D721Med (cell line): ENCODE results near the gene TTBK2.

Source experiments
- DNase-seq: peaks from one replicate; pipeline ENCODE4 v3.0.0; 2011; ENCODE audit warnings: low spot score; ENCODE audit not compliant: insufficient read length
- FAIRE-seq: peaks from 2 replicates; lab custom pipeline; 2011; peaks lifted over from hg19 to GRCh38; lab: Jason Lieb, UNC
- TF ChIP-seq, protein P1 (sequence below): IDR thresholded peaks from 2 replicates; pipeline ENCODE4 v1.5.1; 2012; ENCODE audit warnings: mild to moderate bottlenecking, control low read depth; ENCODE audit not compliant: insufficient read depth; ENCODE audit errors: missing control alignments

The TTBK2 gene

DNA sequence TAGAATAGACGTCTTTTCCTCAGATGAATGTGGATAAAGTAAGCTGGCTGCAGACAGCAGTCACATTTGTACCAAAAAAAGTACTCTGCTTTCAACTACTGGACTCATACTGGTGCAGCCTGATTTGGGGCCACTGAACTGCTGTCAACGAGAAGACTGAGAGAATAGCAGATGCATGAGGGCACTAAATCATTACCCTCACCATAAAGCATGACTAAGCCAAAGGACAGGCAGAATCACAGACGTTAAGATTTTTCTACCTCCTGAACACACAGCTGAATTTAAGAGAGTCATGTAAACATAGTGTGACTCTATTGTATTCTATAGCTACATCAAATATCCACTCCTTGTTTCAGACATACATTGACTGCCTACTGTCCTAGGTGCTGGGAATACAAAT lies 115.8 kb downstream of the TTBK2 start:
- TF ChIP-seq, protein P1, sequence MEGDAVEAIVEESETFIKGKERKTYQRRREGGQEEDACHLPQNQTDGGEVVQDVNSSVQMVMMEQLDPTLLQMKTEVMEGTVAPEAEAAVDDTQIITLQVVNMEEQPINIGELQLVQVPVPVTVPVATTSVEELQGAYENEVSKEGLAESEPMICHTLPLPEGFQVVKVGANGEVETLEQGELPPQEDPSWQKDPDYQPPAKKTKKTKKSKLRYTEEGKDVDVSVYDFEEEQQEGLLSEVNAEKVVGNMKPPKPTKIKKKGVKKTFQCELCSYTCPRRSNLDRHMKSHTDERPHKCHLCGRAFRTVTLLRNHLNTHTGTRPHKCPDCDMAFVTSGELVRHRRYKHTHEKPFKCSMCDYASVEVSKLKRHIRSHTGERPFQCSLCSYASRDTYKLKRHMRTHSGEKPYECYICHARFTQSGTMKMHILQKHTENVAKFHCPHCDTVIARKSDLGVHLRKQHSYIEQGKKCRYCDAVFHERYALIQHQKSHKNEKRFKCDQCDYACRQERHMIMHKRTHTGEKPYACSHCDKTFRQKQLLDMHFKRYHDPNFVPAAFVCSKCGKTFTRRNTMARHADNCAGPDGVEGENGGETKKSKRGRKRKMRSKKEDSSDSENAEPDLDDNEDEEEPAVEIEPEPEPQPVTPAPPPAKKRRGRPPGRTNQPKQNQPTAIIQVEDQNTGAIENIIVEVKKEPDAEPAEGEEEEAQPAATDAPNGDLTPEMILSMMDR = no peak
- FAIRE-seq = no peak

DNA sequence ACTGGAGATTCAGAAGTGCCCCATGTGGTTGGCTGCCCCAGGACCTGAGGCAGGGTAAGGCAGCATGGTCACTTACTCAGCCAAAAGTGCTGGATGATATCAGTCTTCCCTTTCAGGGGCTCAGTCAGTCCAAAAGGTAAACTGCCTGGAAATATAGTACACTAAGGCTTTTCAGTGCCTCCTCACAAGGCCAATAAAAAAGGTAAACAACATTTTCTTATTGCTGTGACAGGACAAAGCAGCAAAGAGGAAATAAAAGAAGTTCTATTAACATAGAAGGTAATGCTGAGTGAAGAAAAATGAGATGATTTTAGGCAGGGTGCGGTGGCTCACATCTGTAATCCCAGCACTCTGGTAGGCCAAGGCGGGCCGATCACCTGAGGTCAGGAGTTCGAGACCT lies 117.1 kb downstream of the TTBK2 start:
- TF ChIP-seq, protein P1 = no peak
- DNase-seq = no peak
- FAIRE-seq = no peak

More for the DNA sequence above, 115.8 kb downstream of the TTBK2 start:
- no peak for DNase-seq

DNA sequence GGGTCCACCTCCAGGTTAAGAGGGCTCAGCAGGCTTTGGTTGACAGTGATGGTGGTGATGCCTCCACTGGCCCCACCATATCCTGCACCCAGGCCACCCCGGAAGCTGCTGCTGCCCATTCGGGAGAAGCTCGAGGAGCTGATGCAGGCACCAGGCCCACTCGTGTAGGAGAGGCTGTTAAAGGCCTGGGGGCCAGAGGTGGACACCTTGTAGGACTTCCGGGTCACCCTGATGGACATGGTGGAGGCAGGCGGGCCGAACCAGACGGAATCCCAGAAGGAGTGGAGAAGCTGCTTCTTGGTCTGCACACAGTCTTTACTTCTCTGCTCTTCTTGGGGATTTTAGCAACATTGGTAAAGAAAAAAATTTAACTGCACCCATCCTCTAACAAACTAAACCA lies 118.4 kb downstream of the TTBK2 start:
- TF ChIP-seq, protein P1 = no peak
- DNase-seq (no peak), FAIRE-seq (no peak)

DNA sequence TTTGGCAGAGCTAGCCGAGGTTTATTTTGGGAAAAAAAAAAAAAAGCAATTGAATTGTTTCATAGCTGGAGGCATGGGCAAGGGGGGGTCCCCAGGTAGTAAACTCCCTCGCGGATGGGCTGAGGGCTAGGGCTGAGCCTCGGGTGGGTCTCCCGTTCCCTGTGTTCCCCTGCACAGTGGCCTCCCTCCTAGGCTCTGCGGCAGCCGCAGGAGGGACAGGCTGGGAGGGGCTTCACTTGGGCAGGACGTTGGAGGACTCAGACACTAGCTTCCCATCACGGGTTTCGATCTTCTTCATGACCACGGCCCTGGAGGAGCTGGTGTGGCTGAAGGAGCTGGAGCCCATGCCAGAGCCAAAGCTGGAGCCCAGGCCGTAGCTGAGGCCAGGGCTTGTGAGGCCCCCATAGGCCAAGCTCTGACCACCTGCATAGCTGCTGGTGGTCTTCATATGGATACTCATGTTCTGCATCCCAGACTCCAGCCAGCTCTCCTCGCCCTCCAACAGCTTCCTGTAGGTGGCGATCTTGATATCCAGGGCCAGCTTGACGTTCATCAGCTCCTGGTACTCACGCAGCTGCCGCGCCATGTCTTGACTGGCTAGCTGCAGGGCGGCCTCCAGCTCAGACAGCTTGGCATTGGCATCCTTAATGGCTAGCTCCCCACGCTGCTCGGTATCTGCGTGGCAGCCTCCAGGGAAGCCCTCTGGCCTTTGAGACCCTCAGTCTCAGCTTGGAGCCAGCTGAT lies 119.7 kb downstream of the TTBK2 start:
- DNase-seq = no peak
- FAIRE-seq = no peak
- TF ChIP-seq, protein P1 = peak; percentile 19

DNA sequence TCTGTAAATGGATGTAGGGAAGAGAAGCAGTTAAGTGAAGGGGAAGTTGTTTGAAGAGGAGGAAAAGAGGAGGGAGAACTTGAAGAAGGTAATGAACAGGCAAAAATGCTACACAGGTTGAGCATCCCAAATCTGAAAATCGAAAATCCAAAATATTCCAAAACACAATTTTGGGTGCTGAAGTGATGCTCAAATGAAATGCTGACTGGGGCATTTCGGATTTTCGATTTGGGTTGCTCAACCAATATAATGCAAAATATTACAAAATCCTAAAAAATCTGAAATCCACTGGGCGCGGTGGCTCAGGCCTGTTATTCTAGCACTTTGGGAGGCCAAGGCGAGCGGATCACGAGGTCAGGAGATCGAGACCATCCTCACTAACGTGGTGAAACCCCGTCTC lies 121.8 kb downstream of the TTBK2 start:
- TF ChIP-seq, protein P1 = no peak
- FAIRE-seq = no peak
- no peak for DNase-seq

DNA sequence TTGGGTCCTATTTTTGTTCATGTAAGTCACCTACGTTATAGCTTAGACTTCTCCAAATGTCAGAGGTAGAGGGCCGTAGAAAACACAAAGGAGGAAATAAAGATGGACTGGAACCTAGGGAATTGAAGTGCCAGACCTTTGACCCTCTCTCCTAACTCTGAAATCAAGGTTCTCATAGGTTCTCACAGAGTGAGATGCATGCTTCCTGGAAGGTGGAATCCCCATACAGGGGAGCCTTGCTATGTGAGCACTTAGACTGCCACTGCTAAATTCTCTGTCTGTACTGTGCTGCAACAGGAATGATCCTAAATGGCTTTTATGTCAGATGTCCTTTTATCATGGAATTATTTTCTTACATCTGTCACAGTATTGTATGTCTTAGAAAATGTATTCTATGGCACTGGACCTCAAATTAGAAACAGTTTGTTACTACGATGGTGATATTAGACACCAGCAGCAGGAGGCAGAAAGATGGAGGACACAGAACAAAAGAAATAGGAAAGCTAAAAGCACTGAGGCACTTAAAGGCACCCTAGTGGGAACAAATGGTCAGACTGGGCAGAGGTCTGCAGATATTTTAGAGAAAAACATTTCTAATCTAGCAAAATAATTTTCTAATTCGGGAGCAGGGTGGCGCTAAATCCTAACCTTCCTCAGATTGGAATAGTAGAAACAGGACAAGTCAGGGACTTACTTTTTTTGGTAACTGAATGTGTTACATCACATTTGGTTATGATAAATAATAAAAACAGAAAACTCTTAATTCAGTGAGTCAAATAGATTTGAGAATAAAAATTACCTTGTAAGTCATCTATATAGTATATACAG lies 123.4 kb downstream of the TTBK2 start:
- TF ChIP-seq, protein P1 = peak; percentile 33
- DNase-seq (no peak), FAIRE-seq (no peak)
